SK-N-MC (cell line): ENCODE measurements around the gene RXFP4.

Experiments
- EZH2 ChIP-seq: fragments of 200-600 bp; sonication (generic); IDR thresholded peaks from one replicate; pipeline ENCODE4 v1.6.1; 2017; ENCODE audit warnings: antibody characterized with exemption
- POLR2AphosphoS5 ChIP-seq: IDR thresholded peaks from 2 replicates; pipeline ENCODE4 v1.6.1; 2012; ENCODE audit warnings: mild to moderate bottlenecking, low read depth, low read length, borderline replicate concordance

DNA sequence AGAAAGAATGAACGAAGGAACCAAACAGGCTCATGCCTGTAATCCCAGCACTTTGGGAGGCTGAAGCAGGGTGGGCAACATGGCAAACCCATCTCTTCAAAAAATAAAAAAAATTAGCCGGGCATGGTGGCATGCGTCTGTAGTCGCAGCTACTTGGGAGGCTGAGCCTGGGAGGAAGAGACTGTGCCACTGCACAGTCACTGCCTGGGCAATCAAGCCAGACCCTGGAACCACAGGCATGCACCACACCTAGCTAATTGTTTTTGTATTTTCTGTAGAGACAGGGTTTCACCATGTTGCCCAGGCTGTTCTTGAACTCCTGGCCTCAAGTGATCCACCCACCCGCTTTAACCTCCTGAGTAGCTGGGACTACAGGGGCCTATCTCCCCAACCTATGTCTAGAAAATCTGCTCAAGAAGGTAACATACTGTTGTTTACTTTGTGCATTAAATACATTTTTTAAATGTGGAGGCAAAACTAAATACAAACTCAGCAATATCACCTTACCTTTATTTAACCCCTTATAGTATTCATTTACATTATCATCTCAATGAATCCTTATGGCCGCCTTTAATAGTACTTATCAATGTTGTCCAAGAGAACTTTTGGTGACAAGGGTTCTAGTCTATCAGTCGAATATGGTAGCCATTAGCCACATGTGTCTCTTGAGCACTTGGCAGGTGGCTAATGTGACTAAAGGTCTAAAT lies 10.0 kb upstream of the RXFP4 start:
- TF ChIP-seq POLR2AphosphoS5 (no peak), EZH2 (no peak)
